ENCODE data around the gene ABHD12.

- TF ChIP-seq, protein P1, sequence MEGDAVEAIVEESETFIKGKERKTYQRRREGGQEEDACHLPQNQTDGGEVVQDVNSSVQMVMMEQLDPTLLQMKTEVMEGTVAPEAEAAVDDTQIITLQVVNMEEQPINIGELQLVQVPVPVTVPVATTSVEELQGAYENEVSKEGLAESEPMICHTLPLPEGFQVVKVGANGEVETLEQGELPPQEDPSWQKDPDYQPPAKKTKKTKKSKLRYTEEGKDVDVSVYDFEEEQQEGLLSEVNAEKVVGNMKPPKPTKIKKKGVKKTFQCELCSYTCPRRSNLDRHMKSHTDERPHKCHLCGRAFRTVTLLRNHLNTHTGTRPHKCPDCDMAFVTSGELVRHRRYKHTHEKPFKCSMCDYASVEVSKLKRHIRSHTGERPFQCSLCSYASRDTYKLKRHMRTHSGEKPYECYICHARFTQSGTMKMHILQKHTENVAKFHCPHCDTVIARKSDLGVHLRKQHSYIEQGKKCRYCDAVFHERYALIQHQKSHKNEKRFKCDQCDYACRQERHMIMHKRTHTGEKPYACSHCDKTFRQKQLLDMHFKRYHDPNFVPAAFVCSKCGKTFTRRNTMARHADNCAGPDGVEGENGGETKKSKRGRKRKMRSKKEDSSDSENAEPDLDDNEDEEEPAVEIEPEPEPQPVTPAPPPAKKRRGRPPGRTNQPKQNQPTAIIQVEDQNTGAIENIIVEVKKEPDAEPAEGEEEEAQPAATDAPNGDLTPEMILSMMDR (conservative IDR thresholded peaks at IDR 0.05; ENCODE audit: low read depth, low read length), result no peak
- TF ChIP-seq EZH2 (IDR thresholded peaks at IDR 0.05; ENCODE audit: low read length, unreplicated experiment), result no peak
These were observed 18.3 kb upstream of the ABHD12 start for GRCh38 chr20:25408890-25409289.

Measured in PC-3 (cell line).